Parathyroid adenoma (tissue), 2 donors: ENCODE data around the gene PLCL2.

ENCODE experiments used
- H2AFZ ChIP-seq: fragments of 300-600 bp; sonication (generic); one replicate; pipeline ENCODE4 v1.7.0; 2017; ENCODE audit warnings: antibody characterized with exemption, mild to moderate bottlenecking
- H3K27ac ChIP-seq: fragments of 300-600 bp; sonication (generic); one replicate; pipeline ENCODE4 v1.7.0; 2017
- H3K27me3 ChIP-seq: fragments of 300-600 bp; sonication (generic); one replicate; pipeline ENCODE4 v1.7.0; 2017; ENCODE audit warnings: low read length; ENCODE audit not compliant: control insufficient read depth, insufficient read depth
- H3K36me3 ChIP-seq: fragments of 300-600 bp; sonication (generic); one replicate; pipeline ENCODE4 v1.7.0; 2017; ENCODE audit warnings: low read length; ENCODE audit not compliant: control insufficient read depth, insufficient read depth
- H3K4me1 ChIP-seq: fragments of 300-600 bp; sonication (generic); one replicate; pipeline ENCODE4 v1.7.0; 2017; ENCODE audit warnings: control low read depth
- H3K4me2 ChIP-seq: fragments of 300-600 bp; sonication (generic); one replicate; pipeline ENCODE4 v1.7.0; 2017; ENCODE audit warnings: low read length
- H3K4me3 ChIP-seq: fragments of 300-600 bp; sonication (generic); one replicate; pipeline ENCODE4 v1.7.0; 2017; ENCODE audit warnings: low read depth, low read length
- H3K79me2 ChIP-seq: fragments of 300-600 bp; sonication (generic); one replicate; pipeline ENCODE4 v1.7.0; 2017; ENCODE audit warnings: control low read depth
- H3K9ac ChIP-seq: fragments of 300-600 bp; sonication (generic); one replicate; pipeline ENCODE4 v1.7.0; 2017; ENCODE audit warnings: mild to moderate bottlenecking
- H3K9me3 ChIP-seq: fragments of 300-600 bp; sonication (generic); one replicate; pipeline ENCODE4 v1.7.0; 2017; ENCODE audit warnings: low read length; ENCODE audit not compliant: control insufficient read depth
- CTCF ChIP-seq: fragments of 300-600 bp; sonication (generic); IDR thresholded peaks from one replicate; pipeline ENCODE4 v1.7.0; 2017; ENCODE audit warnings: antibody characterized with exemption, mild to moderate bottlenecking
- donor health status: primary hyperparathyroidism.

Gene PLCL2

GRCh38 chr3:16861432-16861831 is 23.3 kb upstream of the PLCL2 start:
- H3K79me2 ChIP-seq, result no peaks in the 10 kb centered on the region
- H3K27me3 ChIP-seq, result no peaks in the 10 kb centered on the region
- no peak for TF ChIP-seq CTCF
- no peak overlapping the region for H3K4me3 ChIP-seq
- no peak overlapping the region for H3K9ac ChIP-seq
- no peaks in the 10 kb centered on the region for H3K36me3 ChIP-seq
- no peak overlapping the region for H3K27ac ChIP-seq
- no peak overlapping the region for H2AFZ ChIP-seq
- H3K9me3 ChIP-seq, result no peaks in the 10 kb centered on the region
- no peaks in the 10 kb centered on the region for H3K4me1 ChIP-seq
- H3K4me2 ChIP-seq, result no peak overlapping the region

DNA sequence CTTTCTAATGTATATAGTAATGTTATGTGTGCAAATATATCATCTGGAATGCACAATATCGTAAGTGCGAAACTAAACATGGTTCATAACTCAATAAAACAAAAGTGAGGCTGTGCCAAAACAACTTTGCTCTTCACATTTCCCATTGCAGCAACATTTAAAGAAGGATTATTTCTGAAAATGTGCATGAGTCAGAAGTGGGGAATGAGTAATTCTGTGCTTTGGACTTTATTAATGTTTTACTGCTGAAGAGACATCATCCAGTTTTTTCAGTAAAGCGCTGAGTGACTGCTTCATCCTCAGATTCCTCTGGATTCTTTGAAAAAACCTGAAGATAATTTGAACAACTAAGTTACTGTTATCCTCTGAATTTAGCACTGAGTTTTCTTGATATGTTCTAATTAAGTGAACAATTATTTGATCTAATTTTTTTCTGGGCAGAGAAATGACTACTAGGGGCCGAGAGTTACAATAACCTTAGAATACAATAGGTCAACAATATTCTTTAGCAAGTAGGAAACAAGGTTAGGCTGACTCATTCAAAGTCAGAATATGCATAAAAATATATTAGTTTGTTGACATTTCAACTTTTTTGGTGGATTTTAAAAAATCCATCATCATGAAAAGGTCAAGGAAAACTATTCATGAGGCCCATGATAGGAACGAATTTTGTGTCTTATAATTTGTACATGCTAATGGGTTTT is 20.0 kb upstream of the PLCL2 start:
- H3K36me3 ChIP-seq, result no peaks in the 10 kb centered on the region
- H3K9ac ChIP-seq, result no peak overlapping the region
- H3K27ac ChIP-seq, result no peak overlapping the region
- H3K79me2 ChIP-seq, result no peaks in the 10 kb centered on the region
- no peak overlapping the region for H3K4me2 ChIP-seq
- no peak overlapping the region for H2AFZ ChIP-seq
- H3K4me1 ChIP-seq, result no peaks in the 10 kb centered on the region
- no peaks in the 10 kb centered on the region for H3K27me3 ChIP-seq
- no peak overlapping the region for H3K4me3 ChIP-seq
- H3K9me3 ChIP-seq, result no peaks in the 10 kb centered on the region
- no peak for TF ChIP-seq CTCF

- no peak overlapping the region for H3K27ac ChIP-seq
- H3K4me1 ChIP-seq, result no peaks in the 10 kb centered on the region
- no peaks in the 10 kb centered on the region for H3K36me3 ChIP-seq
- H3K27me3 ChIP-seq, result no peaks in the 10 kb centered on the region
- H3K4me3 ChIP-seq, result no peak overlapping the region
- no peak overlapping the region for H3K9ac ChIP-seq
- no peaks in the 10 kb centered on the region for H3K9me3 ChIP-seq
- TF ChIP-seq CTCF, result no peak
- H2AFZ ChIP-seq, result no peak overlapping the region
- H3K79me2 ChIP-seq, result no peaks in the 10 kb centered on the region
- H3K4me2 ChIP-seq, result no peak overlapping the region
These were observed 19.4 kb upstream of the PLCL2 start for GRCh38 chr3:16865335-16865734.

- Histone ChIP-seq H3K36me3 (no peaks in the 10 kb centered on the region), H3K9me3 (no peaks in the 10 kb centered on the region), H3K4me3 (no peak overlapping the region), H3K27me3 (no peaks in the 10 kb centered on the region), H3K4me1 (no peaks in the 10 kb centered on the region), H2AFZ (no peak overlapping the region), H3K27ac (no peak overlapping the region), H3K9ac (no peak overlapping the region), H3K4me2 (no peak overlapping the region), H3K79me2 (no peaks in the 10 kb centered on the region)
- no peak for TF ChIP-seq CTCF
These were observed 18.2 kb upstream of the PLCL2 start for GRCh38 chr3:16866571-16866970.

DNA sequence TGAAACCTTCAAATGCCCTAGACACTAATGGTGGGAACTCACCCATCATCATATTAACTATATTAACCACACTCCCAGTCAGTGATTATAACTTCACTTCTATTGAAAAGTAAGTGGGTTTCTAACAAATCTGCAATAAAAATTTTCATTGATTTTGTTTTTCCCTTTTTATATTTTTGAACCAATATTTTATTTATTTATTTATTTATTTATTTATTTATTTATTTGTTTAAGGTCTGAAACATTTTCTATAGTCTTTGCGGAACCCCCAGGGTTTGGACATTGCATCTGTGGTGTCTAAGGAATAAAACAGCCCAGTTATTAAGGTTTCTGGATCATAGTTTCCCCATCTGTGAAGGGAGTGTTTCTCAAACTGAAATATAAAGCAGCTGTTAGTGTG is 16.2 kb upstream of the PLCL2 start:
- H3K36me3 ChIP-seq, result no peaks in the 10 kb centered on the region
- H3K9ac ChIP-seq, result no peak overlapping the region
- TF ChIP-seq CTCF, result no peak
- H3K4me3 ChIP-seq, result no peak overlapping the region
- no peaks in the 10 kb centered on the region for H3K9me3 ChIP-seq
- no peak overlapping the region for H3K4me2 ChIP-seq
- no peak overlapping the region for H3K27ac ChIP-seq
- no peaks in the 10 kb centered on the region for H3K4me1 ChIP-seq
- no peak overlapping the region for H2AFZ ChIP-seq
- no peaks in the 10 kb centered on the region for H3K27me3 ChIP-seq
- no peaks in the 10 kb centered on the region for H3K79me2 ChIP-seq
